HG02759 (cell line): ENCODE measurements around the gene SMOC1.

ENCODE experiments used
- ATAC-seq: cut with Tn5 transposase; IDR thresholded peaks from one replicate; pipeline ENCODE4 v1.9.1; 2021; ENCODE audit warnings: mild to moderate bottlenecking, moderate library complexity; ENCODE audit not compliant: unreplicated experiment

The SMOC1 gene

GRCh38 chr14:69937367-69938081 is 58.3 kb downstream of the SMOC1 start:
- ATAC-seq: no peak

DNA sequence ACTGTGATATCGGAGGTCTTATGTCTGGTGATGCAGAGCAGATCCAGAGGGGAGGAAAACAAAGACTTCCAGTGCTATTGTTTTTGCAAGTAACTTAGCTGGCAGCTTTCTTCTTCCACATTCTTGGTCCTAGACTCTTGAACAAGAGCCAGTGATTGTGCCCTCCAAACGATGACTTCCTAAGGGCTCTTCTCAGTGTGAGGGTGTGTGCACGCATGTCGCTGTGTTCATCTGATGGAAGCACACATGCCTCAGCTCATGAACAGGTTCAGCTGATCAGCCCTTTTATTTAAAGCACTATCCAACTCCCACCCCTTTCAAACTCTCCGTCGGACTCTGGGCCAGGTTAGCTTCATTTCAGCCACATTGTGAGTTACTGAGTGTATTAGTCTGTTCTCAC is 59.5 kb downstream of the SMOC1 start:
- no peak for ATAC-seq

- no peak for ATAC-seq
These were observed 62.8 kb downstream of the SMOC1 start for GRCh38 chr14:69941768-69942742.

- ATAC-seq: no peak
These were observed 64.0 kb downstream of the SMOC1 start for GRCh38 chr14:69943084-69943780.

GRCh38 chr14:69945347-69945746 is 66.1 kb downstream of the SMOC1 start:
- no peak for ATAC-seq

DNA sequence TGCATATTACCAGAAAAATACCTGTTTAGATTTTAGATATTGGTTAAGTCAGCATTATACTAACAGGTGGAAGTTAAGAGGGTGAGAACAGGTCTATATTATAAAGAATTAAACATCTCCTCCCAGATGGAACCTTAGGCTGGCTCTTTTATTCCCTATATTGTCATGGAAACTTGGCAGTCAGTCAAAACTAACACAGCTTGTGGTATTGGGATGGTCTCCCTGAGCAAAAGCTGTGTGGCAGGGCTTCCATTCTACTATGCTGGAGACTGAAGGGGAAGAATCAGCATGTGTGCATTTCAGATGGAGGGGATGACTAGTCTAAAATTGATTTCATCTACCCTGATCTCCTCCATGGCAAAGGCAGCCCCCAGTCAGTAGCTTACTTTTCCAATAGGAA is 66.7 kb downstream of the SMOC1 start:
- no peak for ATAC-seq

GRCh38 chr14:69948351-69948750 is 69.1 kb downstream of the SMOC1 start:
- ATAC-seq: no peak

- no peak for ATAC-seq
These were observed 72.0 kb downstream of the SMOC1 start for GRCh38 chr14:69951263-69951662.

DNA sequence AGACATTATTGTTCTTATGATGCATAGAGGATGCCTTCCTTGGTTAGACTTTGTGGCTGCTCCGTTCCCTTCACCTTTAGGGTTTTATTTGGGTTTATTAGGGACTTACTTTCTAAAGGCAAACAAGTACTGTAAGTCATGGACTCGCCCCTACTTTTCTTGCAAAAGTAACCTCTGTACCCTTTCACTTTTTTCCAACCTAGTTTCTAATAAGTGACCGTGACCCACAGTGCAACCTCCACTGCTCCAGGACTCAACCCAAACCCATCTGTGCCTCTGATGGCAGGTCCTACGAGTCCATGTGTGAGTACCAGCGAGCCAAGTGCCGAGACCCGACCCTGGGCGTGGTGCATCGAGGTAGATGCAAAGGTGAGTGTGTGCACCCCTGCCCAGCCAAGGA is 72.7 kb downstream of the SMOC1 start:
- no peak for ATAC-seq

GRCh38 chr14:69953266-69953915 is 74.2 kb downstream of the SMOC1 start:
- no peak for ATAC-seq

DNA sequence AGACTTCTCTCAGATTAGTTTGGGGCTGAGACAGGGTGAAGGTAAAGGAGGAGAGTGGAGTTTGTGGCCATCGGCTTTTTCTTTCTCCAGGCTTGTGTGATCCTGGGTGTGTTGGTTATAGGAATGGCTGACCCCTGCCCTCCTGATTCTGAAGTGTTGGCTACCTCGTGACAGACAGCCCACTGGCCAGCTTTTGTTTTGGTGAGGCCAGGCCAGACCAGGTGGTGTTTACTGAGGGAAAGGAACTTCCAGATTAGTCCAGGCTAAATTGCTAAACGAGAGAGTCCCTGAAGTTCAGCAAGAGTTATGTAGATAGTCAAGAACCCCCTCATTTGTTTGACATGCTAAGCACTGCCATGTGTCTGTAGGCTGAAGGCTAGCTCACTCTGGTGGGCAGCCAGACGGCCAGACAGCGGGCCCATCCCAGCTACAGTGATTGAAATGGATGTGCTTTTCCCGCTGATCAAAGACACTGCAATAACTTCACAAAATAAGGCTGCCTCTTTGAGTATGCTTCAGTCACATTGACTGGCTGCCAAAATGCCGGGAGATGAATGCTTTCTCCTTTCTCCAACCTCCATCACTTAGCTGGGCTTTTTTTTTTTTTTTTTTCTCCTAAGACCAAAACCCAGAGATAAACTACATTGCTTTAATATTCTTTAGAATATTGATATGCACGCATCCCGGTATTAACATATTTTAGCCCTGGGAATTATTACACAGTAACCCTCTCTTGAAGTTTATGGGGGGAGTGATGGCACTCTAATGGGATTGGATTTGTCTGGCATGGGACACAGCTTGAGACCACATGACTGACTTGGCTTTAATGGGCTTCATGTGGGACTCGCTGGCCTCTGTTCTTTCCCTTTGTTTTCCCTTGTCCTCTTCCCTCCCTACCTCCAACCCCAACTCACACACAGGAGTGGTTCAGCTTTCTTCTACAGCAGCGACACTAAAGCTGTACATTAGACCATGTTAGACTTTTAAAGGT is 76.9 kb downstream of the SMOC1 start:
- no peak for ATAC-seq

DNA sequence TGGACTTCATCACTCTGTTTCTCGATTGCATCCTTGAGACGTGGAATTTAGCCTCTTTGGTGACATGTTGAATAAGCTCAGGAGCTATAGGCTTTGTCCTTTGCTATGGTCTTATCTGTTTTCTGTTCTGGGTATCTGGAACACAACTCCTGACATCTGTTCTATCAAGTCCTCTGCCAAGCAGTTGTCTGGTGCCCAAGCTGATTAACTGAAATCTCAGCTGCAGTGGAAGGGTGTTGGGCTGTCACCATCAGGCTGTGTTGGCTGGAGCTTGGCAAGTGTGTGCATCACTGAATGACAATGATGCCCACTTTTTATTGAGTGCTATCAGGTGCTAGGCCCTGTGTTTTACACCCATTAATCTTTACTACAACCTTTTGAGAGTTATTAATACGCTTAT is 77.8 kb downstream of the SMOC1 start:
- ATAC-seq: no peak

DNA sequence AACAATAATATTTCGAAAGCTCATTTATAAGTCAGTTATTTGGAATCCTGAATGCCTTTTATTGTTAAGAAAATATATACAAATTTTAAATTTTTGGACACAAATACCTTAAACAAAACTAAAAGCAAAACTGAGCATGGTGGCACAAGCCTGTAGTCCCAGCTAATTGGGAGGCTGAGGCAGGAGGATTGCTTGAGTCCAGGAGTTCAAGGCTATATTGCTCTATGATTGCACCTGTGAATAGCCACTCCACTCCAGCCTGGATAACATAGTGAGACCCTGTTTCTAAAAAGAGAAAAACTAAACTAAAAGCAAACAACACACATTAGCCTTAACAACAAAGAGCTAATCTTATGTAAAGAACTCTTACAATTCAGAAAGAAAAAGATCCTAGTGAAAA is 78.8 kb downstream of the SMOC1 start:
- no peak for ATAC-seq

DNA sequence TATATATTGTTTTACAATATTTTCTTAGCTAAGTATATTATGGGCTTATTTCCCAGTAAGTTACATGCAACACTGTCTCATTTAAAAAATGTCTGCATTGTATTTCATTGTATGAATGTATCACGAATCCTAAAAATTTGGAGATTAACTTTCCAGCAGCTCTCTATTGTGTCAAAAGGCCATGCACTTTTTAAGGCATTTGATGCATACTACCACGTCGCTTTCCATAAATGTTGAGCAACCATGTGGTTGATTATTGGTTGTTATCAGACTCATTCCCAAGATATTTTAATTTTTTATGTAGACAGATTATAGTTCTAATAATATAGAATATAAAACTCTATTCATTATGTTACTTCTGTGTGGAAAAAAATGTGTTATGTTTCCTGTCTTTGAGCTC is 79.9 kb downstream of the SMOC1 start:
- no peak for ATAC-seq

DNA sequence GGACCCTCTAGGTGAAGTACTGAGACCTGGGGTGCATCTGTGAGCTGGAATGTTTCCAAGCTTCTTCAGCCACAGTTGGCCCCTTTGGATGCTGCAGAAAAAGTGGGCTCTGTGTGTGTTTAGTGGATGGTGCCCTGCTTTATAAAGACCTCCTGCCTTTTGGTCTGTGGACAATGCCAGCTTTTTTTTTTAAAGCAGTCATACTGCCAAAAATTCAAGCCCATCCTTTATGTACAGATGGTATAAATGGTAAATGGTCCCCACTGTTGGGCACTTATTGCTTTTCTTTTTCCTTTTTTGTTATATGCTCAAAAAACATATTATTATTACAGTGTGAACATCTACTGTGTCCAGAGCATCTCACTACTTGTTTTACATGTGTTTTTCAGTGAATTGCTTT is 81.1 kb downstream of the SMOC1 start:
- ATAC-seq: no peak

GRCh38 chr14:69963966-69964365 is 84.8 kb downstream of the SMOC1 start:
- ATAC-seq: no peak

GRCh38 chr14:69964841-69965240 is 85.6 kb downstream of the SMOC1 start:
- ATAC-seq: no peak

DNA sequence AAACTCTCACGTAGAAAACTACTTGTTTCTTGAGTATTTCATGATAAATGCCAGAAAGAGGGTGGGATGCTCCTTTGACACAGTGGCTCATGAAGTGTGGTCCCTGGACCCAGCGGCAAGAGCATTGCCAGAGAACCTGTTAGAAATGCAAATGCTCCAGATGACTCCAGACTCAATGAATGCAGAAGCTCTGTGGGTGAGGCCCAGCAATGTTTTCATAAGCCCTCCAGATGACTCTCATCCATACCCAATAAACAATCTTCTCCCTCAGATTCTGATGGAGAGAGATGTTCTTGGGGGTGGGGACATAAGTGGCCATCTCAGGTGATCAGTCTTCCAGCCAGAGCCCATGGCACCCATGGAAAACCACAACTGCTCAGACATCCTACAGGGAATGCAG is 88.9 kb downstream of the SMOC1 start:
- no peak for ATAC-seq

DNA sequence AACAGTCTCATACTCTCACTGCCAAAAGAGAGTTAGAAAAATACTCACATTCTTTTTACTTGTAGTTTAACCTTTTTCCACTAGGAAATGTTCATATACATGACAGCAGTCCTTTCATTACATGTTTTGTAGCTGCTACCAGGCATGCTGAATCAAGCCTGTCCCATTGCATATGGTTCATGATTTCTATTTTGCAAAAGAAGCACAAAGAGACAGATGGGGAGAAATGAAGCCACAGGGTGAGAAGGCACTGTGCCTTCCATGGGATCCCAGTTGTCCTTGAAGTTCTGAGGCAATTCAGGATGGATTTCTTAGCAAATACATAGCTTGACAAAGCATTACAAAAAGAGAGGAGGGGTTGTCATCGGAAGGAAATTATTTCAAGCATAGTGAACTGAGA is 89.5 kb downstream of the SMOC1 start:
- no peak for ATAC-seq

GRCh38 chr14:69972755-69973154 is 93.5 kb downstream of the SMOC1 start:
- ATAC-seq: no peak
